ENCODE data around the gene CFAP77.

The CFAP77 gene

GRCh38 chr9:132511191-132511999 is 101.4 kb downstream of the CFAP77 start:
- no peak for TF ChIP-seq CTCF (IDR thresholded peaks at IDR 0.05; ENCODE audit: low read depth, low read length, missing control alignments)

GRCh38 chr9:132513416-132513815 is 103.4 kb downstream of the CFAP77 start:
- in situ Hi-C loops (cut with HindIII; ENCODE audit: low sequenced_read_pairs): no loop called here
- DNase-seq (ENCODE audit: low read depth): no peak
- H3K4me3 ChIP-seq (ENCODE audit: low read depth, low read length): no peak overlapping the region
- no peak for TF ChIP-seq CTCF (IDR thresholded peaks at IDR 0.05; ENCODE audit: low read depth, low read length, missing control alignments)

More at GRCh38 chr9:132511191-132511999, 101.4 kb downstream of the CFAP77 start:
- no peak overlapping the region for H3K4me3 ChIP-seq (ENCODE audit: low read depth, low read length)
- DNase-seq (ENCODE audit: low read depth): no peak
- in situ Hi-C loops (cut with HindIII; ENCODE audit: low sequenced_read_pairs): no loop called here

- DNase-seq (ENCODE audit: low read depth): no peak
- no peak overlapping the region for H3K4me3 ChIP-seq (ENCODE audit: low read depth, low read length)
- no peak for TF ChIP-seq CTCF (IDR thresholded peaks at IDR 0.05; ENCODE audit: low read depth, low read length, missing control alignments)
- in situ Hi-C loops (cut with HindIII; ENCODE audit: low sequenced_read_pairs): no loop called here
These were observed 104.2 kb downstream of the CFAP77 start for GRCh38 chr9:132514011-132514744.

- in situ Hi-C loops (cut with HindIII; ENCODE audit: low sequenced_read_pairs): no loop called here
- DNase-seq (ENCODE audit: low read depth): no peak
- H3K4me3 ChIP-seq (ENCODE audit: low read depth, low read length): no peak overlapping the region
- no peak for TF ChIP-seq CTCF (IDR thresholded peaks at IDR 0.05; ENCODE audit: low read depth, low read length, missing control alignments)
These were observed 104.8 kb downstream of the CFAP77 start for GRCh38 chr9:132514821-132515220.

GRCh38 chr9:132516301-132516700 is 106.3 kb downstream of the CFAP77 start:
- TF ChIP-seq CTCF (IDR thresholded peaks at IDR 0.05; ENCODE audit: low read depth, low read length, missing control alignments): no peak
- no peak for DNase-seq (ENCODE audit: low read depth)
- H3K4me3 ChIP-seq (ENCODE audit: low read depth, low read length): no peak overlapping the region
- in situ Hi-C loops (cut with HindIII; ENCODE audit: low sequenced_read_pairs): no loop called here

- no peak for DNase-seq (ENCODE audit: low read depth)
- no peak for TF ChIP-seq CTCF (IDR thresholded peaks at IDR 0.05; ENCODE audit: low read depth, low read length, missing control alignments)
- no peak overlapping the region for H3K4me3 ChIP-seq (ENCODE audit: low read depth, low read length)
- in situ Hi-C loops (cut with HindIII; ENCODE audit: low sequenced_read_pairs): no loop called here
These were observed 106.9 kb downstream of the CFAP77 start for GRCh38 chr9:132516911-132517310.

Measured in astrocyte of the cerebellum (primary cell).